GM18867 (cell line): ENCODE measurements around the gene IL1R2.
"Not testable (repeated sequence)": the region's sequence is repeated elsewhere in the genome, so short reads cannot be mapped to it uniquely, and the experiment has no call there.

ENCODE experiments used
- ATAC-seq: cut with Tn5 transposase; IDR thresholded peaks from one replicate; pipeline ENCODE4 v1.9.1; 2021; ENCODE audit warnings: mild to moderate bottlenecking, moderate library complexity; ENCODE audit not compliant: unreplicated experiment

The IL1R2 gene

DNA sequence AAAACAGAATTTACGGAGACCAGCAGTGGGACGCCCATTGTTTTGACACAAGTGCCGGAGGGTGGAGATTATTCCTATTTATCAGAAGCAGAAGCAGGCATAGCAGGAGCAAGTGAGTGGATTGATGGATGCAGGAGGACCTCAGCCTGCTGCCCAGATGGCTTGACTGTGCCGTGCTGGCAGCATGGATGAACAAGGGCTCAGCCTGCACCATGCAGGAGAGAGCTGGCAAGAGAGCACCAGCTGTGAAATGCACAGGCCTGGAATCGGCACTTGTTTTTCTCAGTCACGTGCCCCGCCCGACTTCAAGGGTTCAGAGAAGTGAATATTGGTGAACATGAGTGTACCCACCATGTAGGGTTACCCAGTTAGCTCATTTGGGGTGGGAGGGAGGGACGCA is 4.0 kb downstream of the IL1R2 start:
- ATAC-seq = no peak

DNA sequence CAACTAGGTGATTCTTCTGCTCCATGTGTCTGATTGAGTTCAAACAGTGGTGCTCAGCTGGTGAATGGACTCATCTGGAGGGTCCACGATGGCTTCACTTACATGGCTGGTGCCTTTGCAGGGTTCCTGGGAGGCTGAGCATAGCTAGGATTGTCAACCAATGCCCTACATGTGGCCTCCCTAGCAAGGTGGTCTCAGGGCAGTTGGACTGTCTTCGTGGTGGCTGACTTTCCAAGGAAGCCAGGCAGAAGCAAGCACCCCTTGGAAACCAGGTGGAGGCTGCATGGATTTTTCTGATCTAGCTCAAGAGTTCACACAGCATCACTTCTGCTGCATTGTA is 6.8 kb downstream of the IL1R2 start:
- ATAC-seq = no peak

DNA sequence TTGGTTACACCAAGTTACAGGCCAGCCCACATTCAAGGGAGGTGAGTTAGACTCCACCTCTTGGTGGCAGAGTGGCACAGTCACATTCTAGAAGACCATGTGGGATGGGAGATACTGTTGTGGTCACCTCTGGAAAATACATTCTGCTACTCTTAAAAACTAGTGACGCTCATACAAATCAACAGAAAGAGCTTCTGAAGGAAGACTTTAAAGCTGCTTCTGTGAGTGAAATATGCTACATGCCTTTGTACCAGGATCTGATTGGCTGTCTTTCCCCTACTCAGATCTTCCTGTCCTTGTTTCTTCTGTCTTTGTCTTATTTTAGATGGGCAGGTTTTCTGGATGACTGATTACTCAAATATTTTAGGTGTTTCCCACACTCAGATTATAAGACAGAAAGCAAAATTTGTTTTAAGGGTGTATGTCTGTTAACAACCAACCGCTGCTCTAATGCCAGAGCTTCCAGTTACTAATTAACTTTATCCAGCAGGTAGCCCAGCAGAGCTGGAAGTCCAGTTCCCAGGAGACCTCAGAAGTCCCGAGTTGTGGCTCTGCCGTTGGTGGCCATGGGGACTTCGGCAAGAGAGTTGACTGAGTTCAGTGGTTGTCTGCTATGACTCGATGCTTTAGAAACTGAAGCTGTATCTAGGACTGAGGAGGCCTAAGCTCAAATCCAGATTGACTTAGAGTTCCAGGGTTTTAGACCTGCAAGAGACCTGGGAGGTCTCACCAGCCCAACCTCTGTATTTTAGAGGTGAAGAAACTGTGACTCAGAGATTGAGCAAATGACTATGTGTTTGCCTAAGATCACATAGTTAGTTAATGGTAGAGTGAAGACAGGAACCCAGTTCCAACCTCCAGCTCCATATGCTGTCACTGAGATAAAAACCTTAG is 7.4 kb downstream of the IL1R2 start:
- ATAC-seq = peak; percentile 40

DNA sequence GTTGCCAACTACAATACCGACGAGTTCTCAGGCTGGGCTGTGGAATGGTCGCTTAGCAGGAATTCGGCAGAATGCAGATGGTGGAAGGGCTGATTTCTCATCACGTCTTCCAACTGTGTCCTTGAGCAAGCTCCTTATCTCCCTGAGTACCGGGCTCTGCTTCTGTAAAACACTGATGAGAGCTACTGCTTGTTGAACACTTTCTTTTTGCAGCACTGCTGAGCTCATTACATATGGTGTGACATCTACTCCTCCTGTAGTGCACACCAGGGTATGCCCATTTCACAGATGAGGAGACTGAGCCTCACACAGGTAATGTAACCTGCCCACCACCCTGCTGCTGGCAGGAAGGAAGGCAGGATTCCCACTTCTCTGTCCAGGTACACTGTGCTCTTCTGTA is 8.3 kb downstream of the IL1R2 start:
- ATAC-seq = no peak

DNA sequence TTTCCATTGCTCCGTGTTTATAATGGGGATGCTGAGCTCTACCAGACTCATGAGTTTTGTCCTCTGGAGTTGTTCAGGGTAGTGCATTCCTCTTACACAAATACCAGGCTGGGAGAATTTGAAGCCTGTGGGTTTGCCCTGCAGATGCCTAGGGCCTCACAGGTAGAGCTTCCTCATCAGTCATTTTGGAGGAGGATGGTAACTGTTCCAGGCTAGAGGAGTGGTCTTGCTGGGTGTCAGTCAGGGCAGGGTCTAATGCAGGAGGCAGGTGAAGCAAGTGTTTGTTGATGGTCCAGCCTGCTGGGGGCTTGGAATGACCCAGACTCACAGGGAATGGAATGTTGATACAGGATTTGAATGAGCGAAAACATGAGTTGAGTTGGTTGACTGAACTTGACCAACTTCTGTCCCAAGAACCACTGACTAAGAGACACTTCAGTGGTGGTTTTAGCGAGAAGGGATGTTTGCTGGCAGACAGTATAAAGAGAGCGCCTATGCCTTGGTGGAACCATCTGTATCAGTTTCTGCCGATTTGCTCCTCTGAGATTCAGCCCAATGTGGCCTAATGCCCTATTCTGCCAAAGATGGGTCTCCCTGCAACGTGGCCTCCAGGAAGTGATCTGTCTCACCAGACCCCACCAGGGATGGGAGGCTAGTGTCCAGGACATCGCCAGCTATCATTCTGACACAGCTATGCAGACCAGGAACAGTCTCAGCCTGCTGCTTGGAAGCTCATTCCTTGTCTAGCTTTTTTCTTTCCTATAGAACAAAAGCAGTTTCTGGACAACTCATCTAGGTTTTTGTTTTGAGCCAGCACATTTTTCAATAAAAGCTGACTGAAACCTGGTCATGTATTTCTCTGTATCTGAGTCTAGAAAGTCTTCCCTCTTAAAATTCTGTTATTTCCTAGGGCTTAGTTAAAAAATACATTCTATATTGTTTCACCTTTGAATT is 9.3 kb downstream of the IL1R2 start:
- no peak for ATAC-seq

DNA sequence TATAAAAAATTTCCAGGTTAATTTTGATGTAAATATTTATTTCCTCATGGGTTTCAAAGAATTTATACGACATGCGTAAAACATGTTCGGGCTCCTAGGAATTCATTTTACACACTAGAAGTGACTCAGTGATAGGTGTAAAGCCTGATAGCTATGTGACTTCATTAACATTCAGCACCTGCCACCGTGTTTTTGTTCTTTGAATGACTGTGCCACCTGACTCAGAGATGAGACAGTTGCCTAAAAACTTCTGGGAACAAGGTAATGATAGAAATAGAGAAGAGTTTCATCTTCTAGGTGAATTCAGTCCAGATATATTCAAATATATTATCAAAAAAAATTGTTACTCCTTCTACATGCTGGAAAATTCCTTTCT is 10.0 kb downstream of the IL1R2 start:
- ATAC-seq = no peak

DNA sequence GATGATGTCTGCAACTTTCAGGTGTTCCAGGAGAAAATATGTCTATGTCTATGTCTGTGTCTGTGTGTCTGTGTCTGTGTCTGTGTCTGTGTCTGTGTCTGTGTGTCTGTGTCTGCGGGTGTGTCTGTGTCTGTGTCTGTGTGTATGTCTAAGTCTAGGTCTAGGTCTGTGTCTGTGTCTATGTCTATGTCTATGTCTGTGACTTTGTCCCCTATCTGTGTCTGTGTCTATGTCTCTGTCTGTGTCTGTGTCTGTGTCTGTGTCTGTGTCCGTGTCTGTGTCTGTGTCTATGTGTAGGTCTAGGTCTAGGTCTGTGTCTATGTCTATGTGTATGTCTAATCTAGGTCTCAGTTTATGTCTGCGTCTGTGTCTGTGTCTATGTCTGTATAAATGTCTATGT is 10.5 kb downstream of the IL1R2 start:
- ATAC-seq = no peak

DNA sequence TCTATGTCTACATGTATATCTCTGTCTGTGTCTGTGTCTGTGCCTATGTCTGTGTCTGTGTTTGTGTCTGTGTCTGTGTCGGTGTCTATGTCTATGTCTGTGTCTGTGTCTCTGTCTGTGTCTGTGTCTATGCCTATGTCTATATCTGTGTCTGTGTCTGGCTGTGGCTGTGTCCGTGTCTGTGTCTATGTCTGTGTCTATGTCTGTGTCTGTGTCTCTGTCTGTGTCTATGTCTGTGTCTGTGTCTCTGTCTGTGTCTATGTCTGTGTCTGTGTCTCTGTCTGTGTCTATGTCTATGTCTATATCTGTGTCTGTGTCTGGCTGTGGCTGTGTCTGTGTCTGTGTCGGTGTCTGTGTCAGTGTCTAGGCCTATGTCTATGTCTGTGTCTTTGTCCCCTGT is 11.1 kb downstream of the IL1R2 start:
- not testable (repeated sequence) for ATAC-seq

DNA sequence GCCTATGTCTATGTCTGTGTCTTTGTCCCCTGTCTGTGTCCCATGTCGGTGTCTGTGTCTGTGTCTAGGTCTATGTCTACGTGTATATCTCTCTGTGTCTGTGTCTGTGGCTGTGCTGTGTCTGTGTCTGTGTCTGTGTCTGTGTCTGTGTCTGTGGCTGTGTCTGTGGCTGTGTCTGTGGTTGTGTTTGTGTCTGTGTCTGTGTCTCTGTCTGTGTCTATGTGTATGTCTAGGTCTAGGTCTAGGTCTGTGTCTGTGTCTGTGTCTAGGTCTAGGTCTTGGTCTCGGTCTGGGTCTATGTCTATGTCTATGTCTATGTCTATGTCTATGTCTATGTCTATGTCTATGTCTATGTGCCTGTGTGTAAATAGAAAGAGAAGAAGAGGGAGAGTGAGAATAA is 11.9 kb downstream of the IL1R2 start:
- ATAC-seq = no peak

DNA sequence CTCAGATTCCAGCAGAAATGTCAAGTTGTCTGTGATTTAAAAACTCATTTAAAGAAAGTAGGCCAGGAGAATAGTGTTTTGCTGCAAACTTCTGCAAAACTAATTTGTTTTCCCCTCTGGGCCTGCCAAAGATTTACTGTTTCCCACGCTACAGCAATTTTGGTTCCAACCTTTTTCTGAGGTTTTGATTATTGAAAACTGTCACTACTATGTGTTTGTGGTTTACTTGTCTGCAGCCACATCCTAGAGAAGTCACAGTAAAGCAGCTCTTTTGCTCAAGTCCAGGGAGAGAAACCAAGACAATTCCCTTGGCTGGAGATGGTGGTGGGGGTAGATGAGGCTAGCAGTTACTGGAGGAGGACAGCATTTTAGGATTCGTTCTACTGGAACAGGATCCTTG is 12.8 kb downstream of the IL1R2 start:
- ATAC-seq = no peak

DNA sequence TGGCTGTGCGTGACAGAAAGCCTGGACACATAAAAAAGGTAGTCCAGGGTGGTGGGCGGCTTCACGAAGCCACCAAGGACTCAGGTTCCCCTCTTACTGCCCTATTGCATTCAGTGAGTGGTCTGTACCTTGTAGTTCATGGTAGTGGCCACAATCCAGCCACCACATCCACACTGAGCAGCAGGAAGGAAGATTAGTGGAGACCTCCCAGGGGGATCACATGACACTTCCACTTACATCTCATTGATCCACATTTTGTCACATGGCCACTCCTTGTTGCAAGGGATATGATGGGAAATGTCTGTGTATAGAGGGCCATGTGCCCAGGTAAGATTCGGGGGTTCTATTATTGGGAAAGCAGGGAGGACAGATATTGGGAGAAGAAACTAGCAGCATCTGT is 13.7 kb downstream of the IL1R2 start:
- ATAC-seq = no peak

DNA sequence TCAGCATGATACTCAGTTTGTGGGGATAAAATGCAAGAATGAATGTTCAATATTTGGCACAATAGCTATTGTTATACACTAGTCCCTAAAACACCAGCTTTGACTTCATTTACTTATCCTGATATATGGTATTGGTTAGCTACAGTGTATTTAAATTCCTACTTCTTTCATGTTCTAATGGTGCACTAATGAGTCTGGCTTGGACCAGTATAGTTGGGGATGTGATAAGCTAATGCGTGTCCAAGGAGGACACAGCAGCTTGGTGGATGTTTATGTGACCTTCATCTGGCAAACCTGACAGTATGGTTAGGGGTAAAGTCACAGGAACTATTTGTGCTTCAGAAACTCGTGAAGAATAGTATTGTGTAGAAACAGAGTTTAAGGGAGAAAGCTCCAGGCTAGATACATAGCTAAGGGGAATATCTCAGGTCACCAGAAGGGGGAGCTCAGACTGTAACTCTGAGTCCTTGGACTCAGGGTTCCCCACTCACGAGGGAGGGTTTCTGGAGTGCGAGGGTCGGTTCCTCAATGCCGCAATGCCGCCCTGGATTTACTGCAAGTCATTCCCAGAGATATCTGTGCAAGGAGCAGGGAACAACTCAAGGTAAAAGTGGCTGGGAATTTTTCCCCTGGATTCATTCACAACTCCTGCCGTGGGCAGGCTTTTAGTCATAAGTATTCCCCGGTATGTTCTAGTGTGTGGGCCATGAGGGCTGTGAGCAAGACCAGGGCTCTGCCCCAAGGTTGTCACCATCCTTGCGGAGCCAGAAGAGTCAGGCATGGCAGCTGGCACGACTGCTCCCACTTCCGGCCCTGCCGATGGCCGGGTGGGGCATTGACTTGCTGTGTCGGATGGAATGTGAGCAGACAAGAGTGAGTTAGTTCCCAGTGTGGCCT is 14.5 kb downstream of the IL1R2 start:
- peak; percentile 85 for ATAC-seq

DNA sequence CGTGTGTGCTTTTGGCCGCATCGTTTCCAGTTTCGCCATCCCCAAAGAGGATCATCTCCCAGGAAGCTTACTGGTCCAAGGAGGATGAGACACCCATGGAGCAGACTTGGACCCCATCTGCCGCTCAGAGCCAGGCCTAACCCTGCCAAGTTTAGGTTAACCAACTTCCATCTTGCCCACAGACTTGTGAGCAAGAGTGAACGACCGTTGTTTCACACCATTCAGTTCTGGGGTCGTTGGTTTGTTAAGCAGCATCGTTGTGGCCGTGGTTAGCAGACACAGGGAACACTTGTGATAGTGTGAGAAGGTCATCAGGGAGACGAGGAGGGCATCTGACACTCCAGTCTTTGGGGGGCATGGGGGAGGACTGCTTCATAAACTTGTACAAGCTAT is 15.1 kb downstream of the IL1R2 start:
- ATAC-seq = no peak

DNA sequence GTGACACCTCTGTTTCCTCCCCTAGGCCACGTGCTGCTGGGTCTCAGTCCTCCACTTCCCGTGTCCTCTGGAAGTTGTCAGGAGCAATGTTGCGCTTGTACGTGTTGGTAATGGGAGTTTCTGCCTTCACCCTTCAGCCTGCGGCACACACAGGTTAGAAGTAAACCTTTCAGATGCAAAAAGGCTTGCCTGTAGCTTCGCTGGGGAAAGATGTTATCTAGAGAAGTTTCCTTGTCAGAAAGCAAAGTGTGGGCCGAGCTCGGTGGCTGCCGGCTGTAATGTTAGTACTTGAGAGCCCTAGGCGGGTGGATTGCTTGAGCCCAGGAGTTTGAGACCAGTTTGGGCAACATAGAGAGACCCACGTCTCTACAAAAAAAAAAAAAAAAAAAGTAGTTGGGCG is 16.7 kb downstream of the IL1R2 start:
- ATAC-seq = no peak

DNA sequence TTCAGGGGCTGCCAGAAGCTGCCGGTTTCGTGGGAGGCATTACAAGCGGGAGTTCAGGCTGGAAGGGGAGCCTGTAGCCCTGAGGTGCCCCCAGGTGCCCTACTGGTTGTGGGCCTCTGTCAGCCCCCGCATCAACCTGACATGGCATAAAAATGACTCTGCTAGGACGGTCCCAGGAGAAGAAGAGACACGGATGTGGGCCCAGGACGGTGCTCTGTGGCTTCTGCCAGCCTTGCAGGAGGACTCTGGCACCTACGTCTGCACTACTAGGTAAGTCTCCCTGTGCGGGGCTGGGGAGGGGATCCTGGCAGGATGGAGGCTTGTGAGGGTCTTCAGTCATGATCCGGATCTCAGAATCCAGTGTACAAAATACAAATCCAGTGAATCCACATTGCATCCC is 17.8 kb downstream of the IL1R2 start:
- no peak for ATAC-seq

DNA sequence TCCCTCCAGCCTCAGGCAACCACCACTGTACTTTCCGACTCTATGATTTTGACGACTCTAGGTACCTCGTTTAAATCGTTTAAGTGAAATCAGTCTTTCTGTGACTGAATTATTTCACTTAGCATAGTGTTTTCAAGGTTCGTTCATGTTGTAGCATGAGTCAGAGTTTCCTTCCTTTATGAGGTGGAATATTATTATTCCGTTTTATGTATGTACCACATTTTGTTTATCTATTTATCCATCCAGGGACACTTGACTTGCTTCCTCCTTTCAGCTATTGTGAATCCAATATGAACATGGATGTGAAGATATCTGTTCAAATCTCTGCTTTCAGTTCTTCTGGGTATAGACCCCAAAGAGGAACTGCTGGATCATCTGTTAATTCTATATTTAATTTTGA is 19.1 kb downstream of the IL1R2 start:
- no peak for ATAC-seq

DNA sequence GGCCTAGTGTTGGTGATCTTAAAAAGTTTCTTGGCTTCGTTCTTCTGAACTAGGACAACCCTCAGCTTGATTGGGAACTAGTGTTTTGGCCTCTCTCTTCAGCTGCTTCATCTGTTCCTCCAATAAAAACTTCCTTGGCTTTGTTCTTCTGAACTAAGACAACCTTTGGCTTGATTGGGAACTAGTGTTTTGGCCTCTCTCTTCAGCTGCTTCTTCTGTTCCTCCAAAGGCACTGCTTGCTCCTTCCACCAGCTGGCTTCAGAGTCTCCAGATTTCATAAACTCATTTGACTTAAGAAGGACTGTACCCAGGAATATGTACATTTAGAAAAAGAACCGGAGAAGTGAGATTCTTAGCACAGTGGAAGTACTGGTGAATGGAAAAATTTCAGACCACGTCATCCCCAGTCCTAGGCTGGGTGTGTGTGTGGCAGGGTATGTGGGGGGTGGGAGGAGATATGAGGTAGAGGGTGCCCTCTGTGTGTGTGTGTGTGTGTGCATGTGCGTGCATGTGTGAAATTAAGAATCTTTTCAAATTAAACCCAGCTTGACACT is 20.4 kb downstream of the IL1R2 start:
- ATAC-seq = no peak

DNA sequence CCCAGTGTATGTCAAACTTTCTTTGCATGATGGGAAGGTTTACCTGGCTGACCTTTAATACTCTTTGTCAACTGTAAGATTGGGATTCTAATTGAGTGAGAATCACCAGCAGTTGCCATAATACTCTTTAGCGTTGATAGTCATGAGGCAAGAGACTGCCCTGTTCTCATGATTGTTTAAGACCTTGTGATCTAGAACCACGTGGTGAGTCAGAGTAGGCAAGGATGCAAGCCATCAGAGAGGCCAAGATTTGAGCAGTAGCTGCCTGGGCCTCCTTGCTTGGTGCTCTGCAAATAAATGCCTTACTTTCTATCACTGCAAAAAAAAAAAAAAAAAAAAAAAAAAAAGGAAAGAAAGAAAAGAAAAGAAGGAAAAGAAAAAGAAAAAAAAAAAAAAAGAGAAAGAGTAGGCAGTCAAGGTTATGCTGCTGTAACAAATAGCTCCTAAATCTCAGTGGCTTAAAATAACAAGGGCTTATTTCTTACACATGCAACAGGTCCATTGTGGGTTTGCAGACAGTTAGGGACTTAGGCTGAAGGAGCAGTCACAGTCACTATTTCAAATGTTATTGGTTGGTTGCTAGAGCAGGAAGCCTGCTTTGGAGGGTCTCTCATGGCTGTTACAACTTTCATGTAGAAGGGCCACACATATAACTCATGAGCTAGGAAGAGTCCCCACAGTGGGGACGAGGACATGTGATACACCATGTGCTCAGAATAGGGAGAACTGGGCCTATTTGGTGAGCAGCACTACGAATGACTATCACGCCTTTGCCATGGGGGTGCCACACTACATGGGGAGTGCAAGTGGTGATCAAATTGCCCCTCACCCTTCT is 21.7 kb downstream of the IL1R2 start:
- ATAC-seq = no peak

DNA sequence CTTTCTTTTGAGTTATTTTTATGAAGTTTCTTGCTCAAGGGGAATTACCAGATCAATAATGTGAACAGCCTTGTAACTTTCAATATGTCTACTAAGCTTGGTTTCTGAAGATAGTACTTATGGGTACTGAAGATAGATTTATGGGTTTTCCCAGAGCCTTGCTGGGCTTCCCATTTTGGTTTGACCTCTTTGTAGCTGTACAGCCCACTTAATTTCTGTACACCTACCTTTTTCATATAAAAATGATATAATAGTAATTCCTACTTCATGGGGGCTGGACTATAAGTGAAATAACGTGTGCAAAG is 22.2 kb downstream of the IL1R2 start:
- ATAC-seq = no peak

DNA sequence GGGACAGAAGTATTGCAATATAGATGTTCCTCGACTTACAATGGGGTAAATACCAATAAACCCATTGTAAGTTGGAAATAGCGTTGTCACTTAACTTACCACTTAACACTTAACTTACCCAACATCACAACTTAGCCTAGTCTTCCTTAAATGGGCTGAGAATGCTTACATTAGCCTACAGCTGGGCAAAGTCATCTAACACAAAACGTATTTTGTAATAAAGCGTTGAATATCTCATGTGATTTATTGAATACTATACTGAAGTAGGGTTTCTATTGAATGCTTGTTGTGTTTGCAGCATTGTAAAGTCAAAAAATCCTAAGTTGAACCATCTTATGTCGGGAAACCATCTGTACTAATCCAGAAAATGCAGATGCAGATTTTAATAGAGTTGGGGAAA is 23.6 kb downstream of the IL1R2 start:
- no peak for ATAC-seq
